ENCODE measurements around the gene DUSP3. TPM values are rescaled to one million over a fixed set of nuclear protein-coding genes. Genes with fewer than 3 reads are reported as not detected.

DUSP3 gene
- total RNA-seq, 2 donors from 2014 or later = 25.4 to 31.0 TPM

GRCh38 chr17:43810226-43810715, 31.5 kb upstream of the DUSP3 start:
- no peaks in the 10 kb centered on the region for H3K36me3 Mint-ChIP-seq (ENCODE audit: low read depth)
- H3K4me1 Mint-ChIP-seq = no peaks in the 10 kb centered on the region
- H3K27me3 Mint-ChIP-seq (ENCODE audit: insufficient read depth) = no peaks in the 10 kb centered on the region
- DNase-seq = no peak
- H3K9me3 ChIP-seq (ENCODE audit: control insufficient read depth, low read length) = no peaks in the 10 kb centered on the region
- H3K9ac ChIP-seq (ENCODE audit: extremely low read depth, low read length, poor library complexity, severe bottlenecking) = no peak overlapping the region
- H3K27me3 ChIP-seq (ENCODE audit: control insufficient read depth, insufficient read depth, low read length, poor library complexity, severe bottlenecking) = no peaks in the 10 kb centered on the region
- H3K36me3 ChIP-seq (ENCODE audit: control insufficient read depth, insufficient read depth, low read length) = no peaks in the 10 kb centered on the region
- H3K4me3 ChIP-seq (ENCODE audit: low read length) = no peak overlapping the region
- WGBS, 2 experiments (ENCODE audit: insufficient coverage in 1 of 2, insufficient read length in 1 of 2) = 84 to 100% methylated on average over 2 to 3 of the region's 4 CpGs
- no peak overlapping the region for H3K27ac Mint-ChIP-seq
- TF ChIP-seq CTCF (conservative IDR thresholded peaks at IDR 0.05) = no peak
- no peaks in the 10 kb centered on the region for H3K4me1 ChIP-seq (ENCODE audit: control insufficient read depth, insufficient read depth, low read length)
- no peak overlapping the region for H3K27ac ChIP-seq (ENCODE audit: low read depth, low read length)
- no peaks in the 10 kb centered on the region for H3K9me3 Mint-ChIP-seq
- no peak overlapping the region for H3K4me3 Mint-ChIP-seq

- no peak for TF ChIP-seq CTCF (conservative IDR thresholded peaks at IDR 0.05)
- Mint-ChIP-seq H3K4me3 (no peak overlapping the region), H3K9me3 (no peaks in the 10 kb centered on the region), H3K4me1 (peaks cover 2% of the 10 kb centered on the region), H3K36me3 (ENCODE audit: low read depth) (peaks cover 5% of the 10 kb centered on the region), H3K27ac (no peak overlapping the region), H3K27me3 (ENCODE audit: insufficient read depth) (no peaks in the 10 kb centered on the region)
- WGBS, 2 experiments (ENCODE audit: insufficient coverage in 1 of 2, insufficient read length in 1 of 2) = 88 to 93% methylated on average over 1 to 5 of the region's 5 CpGs
- Histone ChIP-seq H3K36me3 (ENCODE audit: control insufficient read depth, insufficient read depth, low read length) (no peaks in the 10 kb centered on the region), H3K4me1 (ENCODE audit: control insufficient read depth, insufficient read depth, low read length) (no peaks in the 10 kb centered on the region), H3K27ac (ENCODE audit: low read depth, low read length) (no peak overlapping the region), H3K4me3 (ENCODE audit: low read length) (no peak overlapping the region), H3K9me3 (ENCODE audit: control insufficient read depth, low read length) (no peaks in the 10 kb centered on the region), H3K27me3 (ENCODE audit: control insufficient read depth, insufficient read depth, low read length, poor library complexity, severe bottlenecking) (no peaks in the 10 kb centered on the region), H3K9ac (ENCODE audit: extremely low read depth, low read length, poor library complexity, severe bottlenecking) (no peak overlapping the region)
- no peak for DNase-seq
Observed at GRCh38 chr17:43809121-43809520, 30.3 kb upstream of the DUSP3 start.

- Histone ChIP-seq H3K4me1 (ENCODE audit: control insufficient read depth, insufficient read depth, low read length) (no peaks in the 10 kb centered on the region), H3K36me3 (ENCODE audit: control insufficient read depth, insufficient read depth, low read length) (no peaks in the 10 kb centered on the region), H3K27ac (ENCODE audit: low read depth, low read length) (no peak overlapping the region), H3K27me3 (ENCODE audit: control insufficient read depth, insufficient read depth, low read length, poor library complexity, severe bottlenecking) (no peaks in the 10 kb centered on the region), H3K4me3 (ENCODE audit: low read length) (no peak overlapping the region), H3K9me3 (ENCODE audit: control insufficient read depth, low read length) (no peaks in the 10 kb centered on the region), H3K9ac (ENCODE audit: extremely low read depth, low read length, poor library complexity, severe bottlenecking) (no peak overlapping the region)
- Mint-ChIP-seq H3K9me3 (no peaks in the 10 kb centered on the region), H3K27me3 (ENCODE audit: insufficient read depth) (no peaks in the 10 kb centered on the region), H3K36me3 (ENCODE audit: low read depth) (peaks cover 5% of the 10 kb centered on the region), H3K27ac (no peak overlapping the region), H3K4me1 (peaks cover 2% of the 10 kb centered on the region), H3K4me3 (no peak overlapping the region)
- no peak for TF ChIP-seq CTCF (conservative IDR thresholded peaks at IDR 0.05)
- no peak for DNase-seq
- 85 to 90% methylated on average over 4 of the region's 4 CpGs for WGBS, 2 experiments (ENCODE audit: insufficient coverage in 1 of 2, insufficient read length in 1 of 2)
Observed at GRCh38 chr17:43808076-43808475, 29.3 kb upstream of the DUSP3 start.

Data from endodermal cell (in vitro differentiated cells).